Measurements from ENCODE around the gene SIDT2. TPM values are rescaled to one million over a fixed set of nuclear protein-coding genes. Genes with fewer than 3 reads are reported as not detected.

The SIDT2 gene
- total and polyA plus RNA-seq, 2 of the 8 experiments (the other 6 are each of a cell fraction or from before 2014, with no cell fraction given), result 18.5 to 21.1 TPM

DNA sequence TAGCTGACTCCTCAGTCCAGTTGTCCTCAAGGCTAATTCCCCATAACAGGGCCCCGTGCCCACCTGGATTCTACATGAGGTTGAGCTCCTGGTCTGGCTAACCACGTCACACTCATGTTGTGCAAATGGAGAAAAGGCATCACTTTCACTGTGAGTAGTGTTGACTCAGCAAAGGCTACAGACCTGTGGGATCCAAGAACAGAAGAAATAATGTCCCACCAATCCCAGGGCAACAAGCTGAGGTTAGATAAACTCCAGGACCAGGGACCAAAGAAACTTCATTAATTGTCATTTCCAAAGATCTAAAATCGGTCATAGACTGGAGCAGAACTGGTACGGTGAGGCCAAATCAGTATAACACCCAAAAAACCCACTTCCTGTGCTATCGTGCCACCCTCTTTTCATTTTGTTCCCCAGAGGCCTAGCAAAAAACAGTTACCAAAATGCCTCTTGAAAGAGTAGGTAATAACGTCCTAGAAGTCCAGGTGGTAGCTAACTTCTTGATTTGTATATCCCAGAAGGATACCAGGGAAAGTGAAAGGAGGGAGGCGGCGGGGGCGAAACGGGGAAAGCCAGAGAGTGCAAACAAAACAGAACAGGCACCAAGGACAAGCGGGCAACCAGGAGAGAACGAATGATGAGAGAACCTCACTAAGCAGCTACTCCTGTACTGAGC, 51.9 kb downstream of the SIDT2 start (continued):
- no peak for TF ChIP-seq EP300 (IDR thresholded peaks at IDR 0.05; ENCODE audit: borderline replicate concordance in 1 of 2, low read depth in 2 of 2, low read length in 2 of 2)
- TF ChIP-seq CHD1 (IDR thresholded peaks at IDR 0.05; ENCODE audit: low read depth, low read length), result no peak

All from H1 (cell line).